Smooth muscle cell (in vitro differentiated cells): Measurements from ENCODE around the gene CXCL6. TPM values are rescaled to one million over a fixed set of nuclear protein-coding genes. Genes with fewer than 3 reads are reported as not detected.

Experiments used
- DNase-seq: peaks from one replicate; lab custom pipeline; 2025; ENCODE audit not compliant: unreplicated experiment; lab: John Stamatoyannopoulos, UW
- H2AFZ ChIP-seq: fragments of 200-600 bp; sonication (generic); 2 replicates; pipeline ENCODE4 v1.6.0; 2016; ENCODE audit warnings: antibody characterized with exemption, low read depth, mild to moderate bottlenecking
- H3F3A ChIP-seq: fragments of 200-600 bp; sonication (generic); 2 replicates; pipeline ENCODE4 v1.6.0; 2017; ENCODE audit warnings: antibody characterized with exemption, low read depth
- H3K27ac ChIP-seq: fragments of 200-600 bp; sonication (generic); 2 replicates; pipeline ENCODE4 v1.5.1; 2016; ENCODE audit warnings: low read depth, mild to moderate bottlenecking
- H3K27me3 ChIP-seq: fragments of 200-600 bp; sonication (generic); 2 replicates; pipeline ENCODE4 v1.6.1; 2016; ENCODE audit warnings: low read depth, mild to moderate bottlenecking
- H3K36me3 ChIP-seq: fragments of 200-600 bp; sonication (generic); 2 replicates; pipeline ENCODE4 v1.5.1; 2016; ENCODE audit warnings: low read depth
- H3K4me1 ChIP-seq: fragments of 200-600 bp; sonication (generic); 2 replicates; pipeline ENCODE4 v1.5.1; 2016; ENCODE audit warnings: low read depth
- H3K4me2 ChIP-seq: fragments of 200-600 bp; sonication (generic); 2 replicates; pipeline ENCODE4 v1.6.0; 2016; ENCODE audit warnings: mild to moderate bottlenecking
- H3K4me3 ChIP-seq: fragments of 200-600 bp; sonication (generic); 2 replicates; pipeline ENCODE4 v1.5.1; 2016; ENCODE audit warnings: mild to moderate bottlenecking
- H3K79me2 ChIP-seq: fragments of 200-600 bp; sonication (generic); 2 replicates; pipeline ENCODE4 v1.6.0; 2016; ENCODE audit warnings: low read depth, mild to moderate bottlenecking
- H3K9ac ChIP-seq: fragments of 200-600 bp; sonication (generic); 2 replicates; pipeline ENCODE4 v1.6.0; 2016; ENCODE audit warnings: low read depth
- H3K9me3 ChIP-seq: fragments of 200-600 bp; sonication (generic); replicated peaks from 2 replicates; pipeline ENCODE4 v1.5.1; 2016; ENCODE audit warnings: low read depth
- H4K20me1 ChIP-seq: fragments of 200-600 bp; sonication (generic); 2 replicates; pipeline ENCODE4 v1.6.0; 2016; ENCODE audit warnings: low read depth
- WGBS: methylation state at CpG from one replicate; pipeline ENCODE4 v1.1.7; 2016; ENCODE audit warnings: low lambda C conversion rate; 5-methylcytosine and 5-hydroxymethylcytosine counted together
- polyA plus RNA-seq: library from polyadenylated mRNA; unstranded; fragments of >200 nt; fragmentation: Nextera tagmentation; extraction: Ambion mirVana; gene quantifications from 2 replicates; pipeline ENCODE4 v1.2.1, GENCODE V29; 2016
- total RNA-seq: library from RNA; depleted of rRNA; stranded (reverse); fragments of >200 nt; gene quantifications from 2 replicates; pipeline ENCODE4 v1.2.3, GENCODE V29; 2014
- TF ChIP-seq, protein P1 (sequence below): fragments of 200-600 bp; sonication (generic); IDR thresholded peaks from 2 replicates; pipeline ENCODE4 v1.5.1; 2017; ENCODE audit warnings: borderline replicate concordance, mild to moderate bottlenecking, antibody characterized with exemption; ENCODE audit not compliant: insufficient read depth, poor library complexity, severe bottlenecking

The CXCL6 gene
- total and polyA plus RNA-seq, 2 experiments from 2014 or later: 30.6 to 31.7 TPM

DNA sequence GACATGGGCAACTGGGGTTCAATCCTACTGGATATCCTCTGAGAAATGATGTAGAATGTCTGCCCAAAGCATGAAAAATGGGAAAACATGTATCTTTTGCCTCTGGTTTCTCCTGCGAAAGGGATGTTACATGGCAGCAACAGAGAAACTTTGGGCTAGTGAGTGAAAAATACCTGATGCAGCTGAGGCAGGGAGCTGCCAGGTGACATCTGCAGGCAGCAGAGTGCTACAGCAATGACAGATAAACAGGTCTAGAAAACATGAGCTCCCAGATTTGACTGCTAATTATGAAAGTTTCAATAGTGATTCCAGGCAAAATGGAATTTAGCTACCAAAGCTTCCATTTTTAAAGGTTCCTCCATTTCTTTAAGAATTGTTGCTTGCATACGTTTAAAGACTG lies 27.9 kb downstream of the CXCL6 start:
- H3F3A ChIP-seq: peaks cover 9% of the 10 kb centered on the region
- no peak overlapping the region for H2AFZ ChIP-seq
- no peak overlapping the region for H3K27ac ChIP-seq
- H3K4me3 ChIP-seq: no peak overlapping the region
- H3K79me2 ChIP-seq: no peaks in the 10 kb centered on the region
- peaks cover 6% of the 10 kb centered on the region for H3K27me3 ChIP-seq
- 69% methylated on average over 2 of the region's 2 CpGs for WGBS
- H3K4me2 ChIP-seq: no peak overlapping the region
- peaks cover 8% of the 10 kb centered on the region for H3K4me1 ChIP-seq
- TF ChIP-seq, protein P1, sequence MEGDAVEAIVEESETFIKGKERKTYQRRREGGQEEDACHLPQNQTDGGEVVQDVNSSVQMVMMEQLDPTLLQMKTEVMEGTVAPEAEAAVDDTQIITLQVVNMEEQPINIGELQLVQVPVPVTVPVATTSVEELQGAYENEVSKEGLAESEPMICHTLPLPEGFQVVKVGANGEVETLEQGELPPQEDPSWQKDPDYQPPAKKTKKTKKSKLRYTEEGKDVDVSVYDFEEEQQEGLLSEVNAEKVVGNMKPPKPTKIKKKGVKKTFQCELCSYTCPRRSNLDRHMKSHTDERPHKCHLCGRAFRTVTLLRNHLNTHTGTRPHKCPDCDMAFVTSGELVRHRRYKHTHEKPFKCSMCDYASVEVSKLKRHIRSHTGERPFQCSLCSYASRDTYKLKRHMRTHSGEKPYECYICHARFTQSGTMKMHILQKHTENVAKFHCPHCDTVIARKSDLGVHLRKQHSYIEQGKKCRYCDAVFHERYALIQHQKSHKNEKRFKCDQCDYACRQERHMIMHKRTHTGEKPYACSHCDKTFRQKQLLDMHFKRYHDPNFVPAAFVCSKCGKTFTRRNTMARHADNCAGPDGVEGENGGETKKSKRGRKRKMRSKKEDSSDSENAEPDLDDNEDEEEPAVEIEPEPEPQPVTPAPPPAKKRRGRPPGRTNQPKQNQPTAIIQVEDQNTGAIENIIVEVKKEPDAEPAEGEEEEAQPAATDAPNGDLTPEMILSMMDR: peak; percentile 23
- H3K9me3 ChIP-seq: no peaks in the 10 kb centered on the region
- H3K36me3 ChIP-seq: no peaks in the 10 kb centered on the region
- no peak for DNase-seq
- no peak overlapping the region for H3K9ac ChIP-seq
- no peaks in the 10 kb centered on the region for H4K20me1 ChIP-seq

DNA sequence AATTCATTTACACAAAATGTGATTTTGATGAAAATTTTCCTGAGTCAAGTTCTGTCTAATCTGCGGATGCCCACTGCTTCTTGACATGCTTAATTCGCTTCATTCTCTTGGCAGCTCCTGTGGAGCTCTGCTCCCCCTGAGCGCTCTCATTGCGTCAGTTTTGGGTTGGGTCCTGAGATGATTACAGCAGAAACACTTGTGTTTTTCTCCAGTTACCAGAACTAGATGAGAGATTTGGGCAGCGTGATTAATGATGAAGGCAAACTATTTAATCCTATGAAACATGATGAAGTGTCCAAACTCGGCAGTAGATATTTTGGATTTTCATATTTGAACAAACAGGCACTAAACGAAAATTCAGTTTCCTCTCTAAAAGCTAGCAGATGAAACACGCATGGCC lies 28.5 kb downstream of the CXCL6 start:
- Histone ChIP-seq H3K4me3 (no peak overlapping the region), H3K4me1 (peaks cover 8% of the 10 kb centered on the region), H3K4me2 (no peak overlapping the region), H4K20me1 (no peaks in the 10 kb centered on the region), H3K36me3 (no peaks in the 10 kb centered on the region), H3K79me2 (no peaks in the 10 kb centered on the region), H3F3A (peaks cover 9% of the 10 kb centered on the region), H2AFZ (no peak overlapping the region), H3K27me3 (peaks cover 10% of the 10 kb centered on the region), H3K9ac (no peak overlapping the region), H3K9me3 (no peaks in the 10 kb centered on the region), H3K27ac (no peak overlapping the region)
- TF ChIP-seq, protein P1: no peak
- WGBS: 94% methylated on average over 8 of the region's 8 CpGs
- no peak for DNase-seq

DNA sequence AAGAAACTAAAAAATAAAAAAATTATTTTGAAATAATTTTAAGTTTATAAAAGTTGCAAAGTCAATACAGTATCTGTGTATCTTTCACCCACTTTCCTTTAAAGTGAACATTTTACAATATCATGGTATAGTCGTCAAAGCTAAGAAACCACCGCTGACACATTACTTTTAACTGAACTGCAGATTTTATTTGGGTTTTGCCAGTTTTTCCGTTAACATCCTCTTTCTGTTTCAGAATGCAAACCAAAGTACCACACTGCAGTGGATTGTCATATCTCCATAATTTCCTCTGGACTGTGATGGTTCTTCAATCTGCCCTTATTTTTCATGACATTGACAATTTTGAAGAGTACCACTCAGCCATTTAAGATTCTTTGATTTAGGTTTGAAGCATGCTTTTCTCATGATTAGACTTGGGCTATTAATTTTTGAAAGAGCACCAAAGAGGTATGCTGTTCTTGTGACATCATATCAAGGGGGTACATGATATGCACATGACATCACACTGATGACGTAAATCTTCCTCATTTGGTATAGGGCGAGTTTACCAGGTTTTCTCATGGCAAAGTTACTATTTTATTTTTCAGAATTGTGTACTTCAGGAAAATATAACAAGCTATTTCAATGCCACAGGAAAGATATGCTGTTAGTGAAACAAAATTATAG lies 29.1 kb downstream of the CXCL6 start:
- H3K4me3 ChIP-seq: no peak overlapping the region

More for the DNA sequence above, 29.1 kb downstream of the CXCL6 start:
- no peaks in the 10 kb centered on the region for H3K36me3 ChIP-seq
- H3F3A ChIP-seq: peaks cover 9% of the 10 kb centered on the region
- DNase-seq: no peak
- H3K27me3 ChIP-seq: peaks cover 16% of the 10 kb centered on the region
- 92% methylated on average over 5 of the region's 5 CpGs for WGBS
- peaks cover 8% of the 10 kb centered on the region for H3K4me1 ChIP-seq
- H3K9me3 ChIP-seq: no peaks in the 10 kb centered on the region
- no peaks in the 10 kb centered on the region for H4K20me1 ChIP-seq
- no peak overlapping the region for H3K27ac ChIP-seq
- no peak overlapping the region for H3K4me2 ChIP-seq
- no peaks in the 10 kb centered on the region for H3K79me2 ChIP-seq
- TF ChIP-seq, protein P1: no peak
- no peak overlapping the region for H3K9ac ChIP-seq
- no peak overlapping the region for H2AFZ ChIP-seq
